HG03460 (cell line): ENCODE measurements around the gene AGFG1.

Experiments
- ATAC-seq: cut with Tn5 transposase; IDR thresholded peaks from one replicate; pipeline ENCODE4 v1.9.1; 2021; ENCODE audit not compliant: unreplicated experiment

The AGFG1 gene, protein sequence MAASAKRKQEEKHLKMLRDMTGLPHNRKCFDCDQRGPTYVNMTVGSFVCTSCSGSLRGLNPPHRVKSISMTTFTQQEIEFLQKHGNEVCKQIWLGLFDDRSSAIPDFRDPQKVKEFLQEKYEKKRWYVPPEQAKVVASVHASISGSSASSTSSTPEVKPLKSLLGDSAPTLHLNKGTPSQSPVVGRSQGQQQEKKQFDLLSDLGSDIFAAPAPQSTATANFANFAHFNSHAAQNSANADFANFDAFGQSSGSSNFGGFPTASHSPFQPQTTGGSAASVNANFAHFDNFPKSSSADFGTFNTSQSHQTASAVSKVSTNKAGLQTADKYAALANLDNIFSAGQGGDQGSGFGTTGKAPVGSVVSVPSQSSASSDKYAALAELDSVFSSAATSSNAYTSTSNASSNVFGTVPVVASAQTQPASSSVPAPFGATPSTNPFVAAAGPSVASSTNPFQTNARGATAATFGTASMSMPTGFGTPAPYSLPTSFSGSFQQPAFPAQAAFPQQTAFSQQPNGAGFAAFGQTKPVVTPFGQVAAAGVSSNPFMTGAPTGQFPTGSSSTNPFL

DNA sequence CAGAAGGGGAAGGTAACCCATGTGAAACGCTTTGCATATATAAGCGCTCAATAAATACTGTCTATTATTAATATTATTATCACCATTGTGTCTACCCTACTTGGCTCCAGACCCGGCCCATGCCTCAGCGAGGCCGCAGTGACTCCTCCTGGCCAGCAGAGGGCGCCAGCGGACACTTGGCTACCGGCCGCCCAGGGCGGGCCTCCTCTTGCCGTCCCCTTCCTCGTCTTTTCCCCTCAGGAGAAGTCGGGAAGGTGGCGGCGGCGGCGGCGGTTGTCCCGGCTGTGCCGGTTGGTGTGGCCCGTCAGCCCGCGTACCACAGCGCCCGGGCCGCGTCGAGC lies at the start of gene AGFG1:
TSS of gene AGFG1 (plus strand) at position 233 of the 341 bp plus-strand sequence. CDS start 266 bp downstream, outside the sequence.
- peak; percentile 87 for ATAC-seq

DNA sequence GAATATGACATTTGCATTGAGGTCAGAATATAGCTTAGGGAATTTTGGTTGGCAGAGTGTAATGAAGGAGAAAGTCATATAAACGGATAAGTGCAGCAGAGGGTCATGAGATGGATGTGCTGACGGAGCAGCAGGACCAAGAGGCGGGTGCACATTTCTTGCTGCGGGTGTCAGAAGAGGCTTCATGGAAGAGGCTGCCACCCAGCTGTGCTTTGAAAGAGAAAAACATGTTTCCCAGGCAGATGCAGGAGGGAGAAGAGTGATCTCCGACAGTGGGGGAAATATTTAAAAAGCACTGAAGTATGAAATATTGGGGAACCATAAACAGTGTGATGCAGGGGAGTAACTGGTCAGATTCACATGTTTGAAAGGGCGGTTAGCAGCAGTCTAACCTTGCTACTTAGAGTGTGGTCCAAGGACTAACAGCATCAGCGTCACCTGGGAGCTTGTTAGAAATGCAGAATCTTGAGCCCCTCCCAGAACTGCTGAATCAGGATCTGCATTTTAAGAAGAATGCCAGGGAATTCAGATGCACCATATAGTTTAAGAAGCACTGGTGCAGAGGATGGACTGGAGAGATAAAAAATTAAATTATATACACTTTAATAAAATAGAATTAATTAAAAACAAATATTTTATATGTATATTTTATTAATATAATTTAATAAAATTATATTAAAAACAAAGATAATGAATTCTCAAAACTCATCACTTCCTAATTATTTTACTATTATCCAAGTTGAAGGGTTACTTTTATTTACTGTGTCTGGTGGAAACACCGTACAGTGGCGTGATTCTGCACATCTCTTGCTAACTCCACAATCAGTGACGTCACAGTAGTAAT lies 48.1 kb upstream of the AGFG1 start:
- ATAC-seq: no peak

DNA sequence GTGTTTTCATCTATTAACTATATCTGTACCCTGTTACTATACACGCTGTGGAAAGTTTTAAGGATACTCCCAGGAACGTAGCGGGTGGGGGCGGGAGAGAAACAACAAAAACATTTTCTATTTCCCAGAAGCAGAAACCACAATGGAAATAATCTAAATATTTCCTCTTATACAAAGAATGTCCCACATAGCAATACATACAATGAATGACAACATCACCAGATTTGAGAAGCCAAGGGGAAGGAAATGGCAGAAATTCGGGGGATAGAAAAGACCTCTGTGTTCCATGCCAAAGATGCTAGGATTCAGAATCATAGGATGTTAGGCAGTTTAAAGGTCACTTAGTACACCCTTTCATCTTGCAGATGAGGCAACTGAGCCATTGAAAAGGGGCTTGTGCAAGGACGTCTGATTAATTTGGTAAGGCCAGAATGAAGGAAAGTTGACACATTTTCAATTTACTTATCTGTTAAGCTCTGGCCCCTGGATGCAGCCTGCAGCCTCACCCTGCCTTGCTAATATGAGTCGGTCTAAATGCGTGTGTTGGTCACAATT lies 43.1 kb upstream of the AGFG1 start:
- no peak for ATAC-seq

DNA sequence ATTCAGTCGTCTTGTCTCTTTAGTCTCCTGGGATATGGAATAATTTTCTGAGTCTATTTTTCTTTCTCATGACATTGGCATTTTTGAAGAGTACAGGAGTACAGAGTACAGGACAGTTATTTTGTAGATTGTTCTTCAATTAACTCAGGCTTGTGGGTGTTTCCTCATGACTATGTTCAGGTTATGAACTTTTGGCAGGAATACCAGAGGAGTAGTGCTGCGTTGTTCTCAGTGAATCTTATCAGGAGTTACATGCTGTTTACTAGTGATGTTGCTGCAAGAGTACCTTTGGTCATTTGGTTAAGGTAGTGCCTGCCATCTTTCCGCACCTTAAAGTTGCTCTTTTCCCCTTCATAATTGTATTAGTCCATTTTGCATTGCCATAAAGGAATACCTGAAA lies 41.3 kb upstream of the AGFG1 start:
- no peak for ATAC-seq

DNA sequence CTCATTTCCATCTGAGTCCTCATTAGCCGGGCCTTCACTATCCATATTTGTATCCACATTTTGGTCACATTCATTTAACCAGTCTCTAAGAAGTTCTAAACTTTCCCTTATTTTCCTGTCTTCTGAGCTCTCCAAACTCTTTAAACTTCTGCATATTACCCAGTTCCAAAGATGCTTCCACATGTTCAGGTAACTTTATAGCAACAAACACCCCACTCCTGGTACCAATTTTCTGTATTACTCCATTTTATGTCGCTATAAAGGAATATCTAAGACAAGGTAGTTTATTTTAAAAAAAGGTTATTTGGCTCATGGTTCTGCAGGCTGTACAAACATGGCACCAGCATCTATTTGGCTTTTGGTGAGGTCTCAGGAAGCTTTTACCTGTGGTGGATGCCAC lies 38.8 kb upstream of the AGFG1 start:
- ATAC-seq: no peak

DNA sequence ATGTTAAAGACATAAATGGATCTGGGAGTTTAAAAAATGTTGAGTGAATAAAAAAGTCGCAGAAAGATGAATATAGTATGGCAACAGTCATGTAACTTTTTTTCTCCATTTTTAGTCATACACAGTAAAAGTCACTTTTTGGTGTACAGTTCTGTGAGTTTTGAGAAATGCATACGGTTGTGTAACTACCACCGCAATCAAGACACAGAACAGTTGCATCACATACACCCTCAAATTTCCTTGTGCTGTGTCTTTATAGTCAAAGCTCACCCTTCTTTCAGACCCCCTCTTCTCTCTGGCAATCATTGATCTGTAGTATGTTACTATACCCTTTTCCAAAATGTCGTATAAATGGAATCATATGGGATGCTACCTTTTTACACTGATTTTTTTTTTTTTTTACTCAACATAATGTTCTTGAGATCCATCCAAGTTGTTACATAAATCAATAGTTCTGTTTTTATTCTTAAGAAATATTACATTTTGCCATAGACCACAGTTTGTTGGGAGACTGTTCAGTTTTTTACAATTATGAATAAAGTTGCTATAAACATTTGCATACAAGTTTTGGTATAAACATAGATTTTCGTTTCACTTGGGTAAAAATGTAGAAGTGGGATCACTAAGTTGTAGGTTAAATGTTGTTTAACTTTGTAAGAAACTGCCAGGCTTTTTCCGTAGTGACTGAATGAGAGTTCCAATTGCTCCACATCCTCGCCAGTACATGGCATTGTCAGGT lies 35.4 kb upstream of the AGFG1 start:
- ATAC-seq: no peak

DNA sequence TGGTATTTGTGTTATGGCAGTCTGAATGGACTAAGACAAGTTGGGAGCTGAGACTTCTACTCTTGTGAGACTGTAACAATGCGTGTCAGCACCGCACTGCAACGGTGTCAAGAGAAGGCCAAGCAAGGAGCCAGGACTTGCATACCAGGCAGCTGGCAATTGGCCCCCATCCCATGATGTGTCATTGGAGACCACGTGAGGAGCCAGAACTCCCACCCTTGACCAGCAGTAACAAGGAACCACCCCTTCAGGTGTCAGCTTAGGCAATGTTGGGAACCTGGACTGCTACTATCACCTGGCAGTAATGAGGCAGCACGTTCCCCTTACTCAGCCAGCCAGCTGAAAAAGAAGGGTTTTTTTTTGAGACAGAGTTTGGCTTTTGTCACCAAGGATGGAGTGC lies 32.7 kb upstream of the AGFG1 start:
- ATAC-seq: no peak

DNA sequence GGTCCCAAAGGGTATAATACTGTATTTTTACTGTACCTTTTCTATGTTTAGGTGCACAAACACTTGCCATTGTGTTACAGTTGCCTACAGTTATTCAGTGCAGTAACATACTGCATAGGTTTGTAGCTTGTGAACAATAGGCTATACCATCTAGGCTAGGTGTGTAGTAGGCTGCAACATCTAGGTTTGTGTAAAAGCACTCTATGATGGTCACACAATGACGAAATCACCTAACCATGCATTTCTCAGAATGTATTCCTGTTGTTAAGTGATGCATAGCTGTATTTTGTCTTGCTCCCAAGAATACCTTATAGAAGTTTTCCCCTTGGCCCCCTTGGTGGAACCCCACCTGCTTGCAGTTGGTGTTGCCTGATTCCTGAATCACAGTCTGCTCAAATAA lies 29.3 kb upstream of the AGFG1 start:
- ATAC-seq: no peak

DNA sequence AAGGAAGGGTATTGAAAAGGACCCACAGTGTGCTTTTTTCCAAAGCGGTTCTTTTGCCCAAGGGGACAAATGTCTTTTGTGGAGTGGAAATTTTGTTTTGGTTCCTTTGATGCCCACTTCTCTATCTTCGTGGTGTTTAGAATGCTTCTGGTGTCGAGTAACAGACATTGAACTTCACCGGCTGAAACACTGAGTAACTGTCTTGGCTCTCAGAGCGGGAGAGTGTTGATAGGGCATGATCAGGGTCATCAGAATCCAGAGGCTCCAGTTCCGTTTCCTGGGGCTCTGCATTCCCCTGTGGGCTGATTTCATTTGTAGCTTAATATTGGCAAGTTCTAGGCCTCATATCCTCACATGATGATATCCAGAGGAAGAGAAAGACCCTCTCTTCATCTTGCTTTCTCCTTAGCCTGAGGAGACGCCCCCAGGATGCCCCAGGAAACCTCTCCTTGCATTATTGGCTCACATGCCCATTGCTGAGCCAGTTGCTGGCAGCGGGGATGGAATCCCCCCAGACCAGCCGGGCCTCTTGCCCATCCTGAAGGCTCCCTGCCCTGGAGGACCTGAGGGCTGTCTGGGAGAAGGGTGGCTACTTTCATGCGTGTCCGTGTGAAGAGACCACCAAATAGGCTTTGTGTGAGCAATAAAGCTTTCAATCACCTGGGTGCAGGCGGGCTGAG lies 27.9 kb upstream of the AGFG1 start:
- no peak for ATAC-seq

DNA sequence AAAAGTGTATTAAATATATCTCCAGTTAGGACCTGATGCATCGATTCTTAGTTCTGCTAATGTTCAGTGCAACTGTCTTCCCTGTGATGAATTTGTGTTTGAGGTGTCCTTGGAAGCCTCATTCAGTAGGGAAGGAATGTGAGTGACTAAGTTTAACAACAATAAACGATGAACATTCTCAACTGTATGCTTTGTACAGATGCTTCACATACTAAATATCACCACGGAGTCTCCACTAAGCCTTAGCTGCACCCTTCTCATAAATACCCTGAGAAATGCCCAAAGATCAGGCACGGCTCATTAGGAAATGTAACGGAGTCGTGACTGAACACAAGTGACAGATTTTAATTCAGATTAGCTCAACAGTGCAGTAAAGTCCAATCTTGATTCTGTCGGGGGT lies 24.4 kb upstream of the AGFG1 start:
- no peak for ATAC-seq

DNA sequence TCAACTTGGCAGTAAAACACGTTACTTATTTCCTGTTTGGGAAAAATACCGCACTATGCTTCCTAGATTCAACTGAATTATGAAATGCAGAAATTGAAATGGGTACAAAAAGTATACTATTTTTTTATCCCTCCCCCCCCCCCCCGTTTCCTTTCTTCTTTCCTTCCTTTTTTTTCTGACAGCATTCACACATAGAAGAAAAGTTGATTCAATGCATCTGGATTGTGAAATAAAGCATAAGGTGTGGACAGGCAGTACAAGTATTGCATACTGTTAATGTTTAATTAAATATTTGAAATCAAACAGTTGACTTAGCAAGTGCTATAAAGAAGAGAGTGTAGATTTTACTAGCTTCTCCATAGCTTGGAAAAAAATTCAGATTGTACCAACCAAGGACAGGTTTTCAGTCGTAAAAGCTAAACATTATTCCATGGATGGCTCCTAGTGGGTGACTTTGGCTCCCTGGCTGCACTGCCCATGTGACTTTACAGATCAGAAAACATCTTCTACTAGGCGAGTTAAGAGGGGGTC lies 21.6 kb upstream of the AGFG1 start:
- ATAC-seq: no peak

DNA sequence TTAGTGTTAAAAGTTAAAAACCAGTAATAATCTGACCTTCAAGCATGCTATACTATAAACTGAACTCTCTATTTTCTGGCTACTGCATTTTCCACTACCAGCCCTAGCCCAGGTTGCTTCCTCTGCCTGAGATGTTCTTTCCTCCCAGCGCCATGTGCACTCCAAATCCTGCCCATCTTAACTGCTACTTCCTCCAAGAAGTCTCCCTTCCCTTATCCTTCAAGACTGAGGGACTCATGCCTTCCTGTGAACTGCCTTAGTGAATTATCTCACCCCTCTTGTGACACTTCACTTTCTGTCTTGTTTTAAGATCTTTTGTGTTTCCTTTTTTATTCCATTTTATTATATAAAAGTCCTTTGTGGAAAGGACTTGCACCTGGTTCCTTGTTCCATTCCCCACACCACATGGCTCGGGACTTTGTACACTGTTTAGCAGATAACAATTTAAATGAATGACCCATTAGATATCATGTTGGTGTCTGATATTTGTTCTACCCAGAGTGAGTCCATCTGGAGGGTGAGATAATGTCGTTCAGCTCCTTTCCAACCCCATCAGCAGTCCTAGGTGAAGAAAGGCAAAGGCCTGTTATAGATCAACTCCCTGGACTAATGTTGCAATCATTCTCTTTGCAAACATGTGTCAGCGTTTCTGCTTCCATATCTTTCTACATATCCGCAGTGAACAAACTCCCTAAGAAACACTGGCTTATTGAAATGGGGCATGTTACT lies 20.9 kb upstream of the AGFG1 start:
- ATAC-seq: no peak

DNA sequence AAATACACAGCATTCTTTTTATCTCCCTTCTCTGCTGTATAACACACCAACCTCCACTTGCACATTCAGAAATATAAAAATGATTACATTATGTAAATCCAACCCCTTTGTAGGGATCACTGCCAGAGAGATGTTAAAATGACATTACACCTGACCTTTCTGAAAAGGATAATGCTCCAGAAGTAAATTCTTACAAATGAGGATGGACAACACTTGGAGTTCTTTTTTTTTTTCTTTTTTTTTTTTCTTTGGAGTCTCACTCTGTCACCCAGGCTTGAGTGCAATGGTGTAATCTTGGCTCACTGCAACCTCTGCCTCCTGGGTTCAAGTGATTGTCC lies 20.3 kb upstream of the AGFG1 start:
- no peak for ATAC-seq

DNA sequence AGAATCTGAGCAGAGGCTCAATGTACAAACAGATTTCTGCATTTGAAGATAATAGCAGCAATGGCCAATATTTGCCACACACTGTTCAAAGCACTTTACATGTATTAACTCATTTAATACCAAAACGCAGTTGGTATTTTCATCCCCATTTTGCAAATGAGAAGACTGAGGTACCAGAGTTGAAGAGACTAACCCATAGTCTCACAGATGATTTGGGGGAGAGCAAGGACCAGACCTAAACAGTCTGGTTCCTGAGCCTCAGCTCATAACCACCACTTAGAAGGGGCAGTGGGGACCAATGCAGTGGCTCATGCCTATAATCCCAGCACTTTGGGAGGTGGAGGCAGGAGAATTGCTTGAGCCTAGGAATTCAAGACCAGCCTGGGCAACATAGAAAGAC lies 18.1 kb upstream of the AGFG1 start:
- no peak for ATAC-seq

DNA sequence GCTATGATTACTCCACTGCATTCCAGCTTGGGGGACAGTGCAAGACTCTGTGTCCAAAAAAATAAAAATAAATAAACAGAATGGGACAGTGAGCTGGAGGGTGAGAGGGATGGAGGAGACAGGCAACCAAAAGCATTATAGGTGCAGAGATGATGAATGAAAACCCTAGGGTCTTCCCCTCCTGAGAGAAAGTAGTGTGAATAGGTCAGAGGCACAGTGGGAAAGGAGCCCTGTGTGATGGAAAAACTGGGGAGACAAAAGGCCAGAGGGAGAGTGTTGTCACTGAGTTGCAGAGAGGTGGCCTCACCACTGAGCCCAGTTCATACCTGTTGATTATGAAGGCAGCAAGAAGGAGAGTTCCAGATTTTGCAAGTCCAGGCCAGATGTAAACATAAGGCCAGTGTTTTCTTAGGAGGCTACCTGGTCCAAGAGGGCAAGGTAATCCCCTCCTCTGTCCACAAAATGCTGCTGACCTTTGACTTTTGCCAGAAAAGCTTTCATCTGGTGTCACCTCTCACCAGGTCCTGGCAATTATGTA lies 17.6 kb upstream of the AGFG1 start:
- ATAC-seq: no peak

DNA sequence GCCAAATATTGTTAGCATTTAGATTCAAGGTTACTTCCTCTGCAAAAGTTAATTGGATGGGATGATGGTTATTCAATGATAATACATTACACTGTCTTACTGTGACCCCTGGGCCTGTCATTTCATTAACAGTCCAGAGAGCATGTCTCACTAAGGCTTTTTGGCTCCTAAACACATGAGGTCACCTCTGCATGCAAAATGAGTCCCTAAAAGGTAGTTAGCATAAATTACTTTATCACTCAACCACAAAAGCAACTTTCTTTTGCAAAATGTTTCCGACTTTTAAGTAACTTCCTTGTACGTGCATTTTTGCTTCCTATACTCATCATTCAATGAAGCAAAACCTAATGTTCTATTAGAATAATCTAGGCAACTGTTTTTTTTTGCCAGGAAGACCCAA lies 16.8 kb upstream of the AGFG1 start:
- ATAC-seq: no peak

DNA sequence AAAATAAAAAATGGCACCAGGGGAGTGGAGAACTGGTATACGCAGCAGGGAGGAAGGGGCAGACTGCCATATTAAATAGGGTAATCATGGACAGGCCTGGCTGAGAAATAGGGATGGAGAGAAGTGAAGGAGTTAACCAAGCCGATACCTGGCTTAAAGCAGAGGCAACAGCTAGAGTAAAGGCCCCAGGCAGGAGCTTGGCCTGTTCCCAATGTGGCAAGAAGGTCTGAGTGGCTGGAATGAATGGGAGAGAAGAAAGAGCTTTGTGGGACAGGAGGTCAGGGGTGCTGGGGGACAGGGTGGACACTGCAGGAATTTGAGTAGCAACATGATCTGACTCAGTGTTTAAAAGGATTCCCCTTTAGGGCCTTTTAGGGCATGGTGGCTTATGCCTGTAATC lies 15.9 kb upstream of the AGFG1 start:
- ATAC-seq: no peak

DNA sequence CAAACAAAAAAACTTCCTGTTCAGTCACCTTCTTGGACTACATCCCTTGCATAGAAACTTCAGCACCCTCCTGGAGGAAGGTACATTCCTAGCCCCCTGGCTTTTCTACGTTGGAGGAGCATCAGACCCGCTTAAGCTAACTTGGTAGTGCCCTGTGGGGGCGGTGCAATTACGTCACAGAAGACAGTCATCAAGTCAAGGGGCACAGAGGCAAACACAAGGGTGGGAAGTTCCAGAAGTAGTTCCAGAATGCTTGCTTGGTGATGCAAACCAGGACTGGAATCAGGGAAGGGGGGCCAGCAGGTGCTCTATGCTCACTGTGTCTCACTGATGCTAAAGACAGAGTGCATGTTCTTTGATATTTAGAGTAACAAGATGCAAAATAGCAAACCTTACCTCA lies 15.2 kb upstream of the AGFG1 start:
- no peak for ATAC-seq

DNA sequence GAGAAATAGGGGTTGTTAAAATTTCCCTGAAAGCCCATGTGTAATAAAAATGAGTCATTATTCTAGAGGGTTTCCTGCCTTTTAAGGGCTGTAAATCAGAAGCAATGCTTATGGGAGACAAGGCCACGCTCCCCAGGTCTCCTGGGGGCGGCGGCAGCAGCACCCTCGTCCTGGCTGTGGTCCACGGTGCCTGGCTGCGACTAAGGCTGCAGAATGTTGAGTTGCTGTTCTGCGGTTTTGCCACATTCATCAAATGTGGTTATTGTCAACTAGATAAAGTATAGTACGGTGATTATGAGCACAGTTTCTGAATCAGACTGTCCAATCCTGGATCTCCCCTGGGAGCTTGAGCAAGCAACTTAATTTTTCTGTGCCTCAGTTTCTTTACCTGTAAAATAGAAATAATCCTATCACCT lies 11.9 kb upstream of the AGFG1 start:
- no peak for ATAC-seq
